SU-DHL-6 (cell line): ENCODE results near the gene ELP2.
"Not testable (repeated sequence)": the region's sequence is repeated elsewhere in the genome, so short reads cannot be mapped to it uniquely, and the experiment has no call there.

Experiments used
- H2AFZ ChIP-seq: fragments of 200-600 bp; sonication (generic); 2 replicates; pipeline ENCODE4 v1.6.1; 2014; ENCODE audit warnings: low read depth, mild to moderate bottlenecking, moderate library complexity, mixed read lengths, antibody characterized with exemption, low read length; ENCODE audit not compliant: severe bottlenecking
- H3F3A ChIP-seq: fragments of 200-600 bp; shearing (Covaris generic); 2 replicates; pipeline ENCODE4 v1.6.0; 2016; ENCODE audit warnings: antibody characterized with exemption, mild to moderate bottlenecking; ENCODE audit not compliant: insufficient read depth
- H3K27ac ChIP-seq: fragments of 200-600 bp; sonication (generic); 2 replicates; pipeline ENCODE4 v1.5.1; 2016; ENCODE audit warnings: low read depth, mild to moderate bottlenecking, low read length, moderate library complexity, mixed read lengths
- H3K27me3 ChIP-seq: fragments of 200-600 bp; sonication (generic), shearing (Covaris generic); 2 replicates; pipeline ENCODE4 v1.6.0; 2014; ENCODE audit warnings: mild to moderate bottlenecking, low read length
- H3K36me3 ChIP-seq: fragments of 200-600 bp; sonication (generic); 2 replicates; pipeline ENCODE4 v1.6.1; 2014; ENCODE audit warnings: mild to moderate bottlenecking, low read length, mixed read lengths
- H3K4me2 ChIP-seq: fragments of 300-600, 200-600 bp; shearing (Covaris generic), sonication (generic); 2 replicates; pipeline ENCODE4 v1.6.0; 2014; ENCODE audit warnings: low read length, low read depth, mild to moderate bottlenecking; ENCODE audit not compliant: poor library complexity, severe bottlenecking
- H3K4me3 ChIP-seq: fragments of 200-600 bp; sonication (generic); 2 replicates; pipeline ENCODE4 v1.5.1; 2014; ENCODE audit warnings: antibody characterized with exemption, low read length, mild to moderate bottlenecking, mixed read lengths; ENCODE audit not compliant: insufficient read depth, poor library complexity, severe bottlenecking
- H3K79me2 ChIP-seq: fragments of 200-600 bp; sonication (generic); 2 replicates; pipeline ENCODE4 v1.6.1; 2014; ENCODE audit warnings: mild to moderate bottlenecking, low read length, moderate library complexity; ENCODE audit not compliant: insufficient read depth
- H3K9ac ChIP-seq: fragments of 200-600 bp; sonication (generic); 2 replicates; pipeline ENCODE4 v1.7.0; 2014; ENCODE audit warnings: mild to moderate bottlenecking, low read length
- H3K9me2 ChIP-seq: fragments of 200-600 bp; sonication (generic); replicated peaks from 2 replicates; pipeline ENCODE4 v1.6.1; 2014; ENCODE audit warnings: low read length; ENCODE audit not compliant: insufficient read depth
- H3K9me3 ChIP-seq: fragments of 200-600 bp; sonication (generic); 2 replicates; pipeline ENCODE4 v1.6.1; 2014; ENCODE audit warnings: low read length, mixed read lengths; ENCODE audit not compliant: insufficient read depth
- H4K20me1 ChIP-seq: fragments of 200-600 bp; sonication (generic); 2 replicates; pipeline ENCODE4 v1.6.1; 2014; ENCODE audit warnings: low read depth, mild to moderate bottlenecking, antibody characterized with exemption, low read length, moderate library complexity, mixed read lengths
- EZH2phosphoT487 ChIP-seq: fragments of 200-600 bp; sonication (generic), shearing (Covaris generic); conservative IDR thresholded peaks from 2 replicates; pipeline ENCODE4 v1.6.1; 2018; ENCODE audit warnings: mild to moderate bottlenecking, antibody characterized with exemption, low read length, moderate library complexity, mixed read lengths
- TF ChIP-seq, protein P1 (sequence below): fragments of 200-600 bp; sonication (generic); IDR thresholded peaks from one replicate; pipeline ENCODE4 v1.5.1; 2017; ENCODE audit warnings: antibody characterized with exemption, mild to moderate bottlenecking, low read length, moderate library complexity; ENCODE audit not compliant: insufficient read depth, poor library complexity, severe bottlenecking

Gene ELP2

DNA sequence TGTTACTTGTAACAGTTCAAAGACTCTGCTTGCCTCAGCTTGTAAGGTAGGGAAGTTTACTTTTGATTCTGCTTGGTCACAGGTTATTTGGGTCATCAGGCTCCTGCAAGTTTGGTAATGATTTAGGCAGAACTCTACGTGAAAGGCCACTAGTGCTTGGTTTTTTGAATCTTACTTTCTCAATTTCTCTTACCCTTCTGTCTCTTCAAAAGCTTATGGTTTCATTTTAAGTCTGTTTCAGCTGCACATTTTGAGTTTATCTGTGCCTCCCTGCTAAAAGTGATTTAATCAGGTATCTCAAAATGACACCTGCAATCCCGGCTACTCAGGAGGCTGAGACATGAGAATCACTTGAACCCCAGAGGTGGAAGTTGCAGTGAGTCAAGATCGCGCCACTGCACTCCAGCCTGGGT, 31.3 kb downstream of the ELP2 start:
- Histone ChIP-seq H3K9ac (no peak overlapping the region), H3K4me3 (no peak overlapping the region), H3K9me2 (no peaks in the 10 kb centered on the region), H4K20me1 (0 out of 2 replicates have a peak, but pooled peaks cover 5% of the 10 kb centered on the region), H3K36me3 (peaks cover 83% of the 10 kb centered on the region), H2AFZ (no peak overlapping the region), H3K9me3 (no peaks in the 10 kb centered on the region), H3K4me2 (no peak overlapping the region), H3K79me2 (no peaks in the 10 kb centered on the region), H3F3A (no peaks in the 10 kb centered on the region), H3K27ac (no peak overlapping the region), H3K27me3 (no peaks in the 10 kb centered on the region)
- TF ChIP-seq, protein P1, sequence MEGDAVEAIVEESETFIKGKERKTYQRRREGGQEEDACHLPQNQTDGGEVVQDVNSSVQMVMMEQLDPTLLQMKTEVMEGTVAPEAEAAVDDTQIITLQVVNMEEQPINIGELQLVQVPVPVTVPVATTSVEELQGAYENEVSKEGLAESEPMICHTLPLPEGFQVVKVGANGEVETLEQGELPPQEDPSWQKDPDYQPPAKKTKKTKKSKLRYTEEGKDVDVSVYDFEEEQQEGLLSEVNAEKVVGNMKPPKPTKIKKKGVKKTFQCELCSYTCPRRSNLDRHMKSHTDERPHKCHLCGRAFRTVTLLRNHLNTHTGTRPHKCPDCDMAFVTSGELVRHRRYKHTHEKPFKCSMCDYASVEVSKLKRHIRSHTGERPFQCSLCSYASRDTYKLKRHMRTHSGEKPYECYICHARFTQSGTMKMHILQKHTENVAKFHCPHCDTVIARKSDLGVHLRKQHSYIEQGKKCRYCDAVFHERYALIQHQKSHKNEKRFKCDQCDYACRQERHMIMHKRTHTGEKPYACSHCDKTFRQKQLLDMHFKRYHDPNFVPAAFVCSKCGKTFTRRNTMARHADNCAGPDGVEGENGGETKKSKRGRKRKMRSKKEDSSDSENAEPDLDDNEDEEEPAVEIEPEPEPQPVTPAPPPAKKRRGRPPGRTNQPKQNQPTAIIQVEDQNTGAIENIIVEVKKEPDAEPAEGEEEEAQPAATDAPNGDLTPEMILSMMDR = no peak
- no peak for TF ChIP-seq EZH2phosphoT487

DNA sequence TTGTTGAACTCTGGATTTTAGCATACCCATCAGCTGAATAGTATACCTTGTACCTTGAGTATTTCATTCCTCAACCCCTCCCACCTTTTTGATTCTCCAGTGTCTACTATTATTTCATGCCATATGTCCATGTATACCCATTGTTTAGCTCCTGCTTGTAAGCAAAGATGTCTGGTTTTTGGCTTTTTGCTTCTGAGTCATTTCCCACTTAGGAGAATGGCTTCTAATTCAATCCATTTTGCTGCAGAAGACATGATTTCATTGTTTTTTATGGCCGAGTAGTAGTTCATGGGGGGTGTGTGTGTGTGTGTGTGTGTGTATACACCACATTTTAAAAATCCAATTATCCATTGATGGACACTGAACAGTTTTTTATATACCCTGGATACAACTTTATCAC, 33.3 kb downstream of the ELP2 start:
- TF ChIP-seq EZH2phosphoT487 = no peak
- TF ChIP-seq, protein P1 = no peak
- no peak overlapping the region for H3K27ac ChIP-seq
- H2AFZ ChIP-seq = no peak overlapping the region
- H3K79me2 ChIP-seq = no peaks in the 10 kb centered on the region
- H3K9ac ChIP-seq = no peak overlapping the region
- H3K36me3 ChIP-seq = peaks cover 73% of the 10 kb centered on the region
- no peaks in the 10 kb centered on the region for H3F3A ChIP-seq
- no peak overlapping the region for H3K4me3 ChIP-seq
- no peaks in the 10 kb centered on the region for H3K27me3 ChIP-seq
- no peaks in the 10 kb centered on the region for H3K9me3 ChIP-seq
- H4K20me1 ChIP-seq = 0 out of 2 replicates have a peak, but pooled peaks cover 5% of the 10 kb centered on the region
- no peaks in the 10 kb centered on the region for H3K9me2 ChIP-seq
- no peak overlapping the region for H3K4me2 ChIP-seq

DNA sequence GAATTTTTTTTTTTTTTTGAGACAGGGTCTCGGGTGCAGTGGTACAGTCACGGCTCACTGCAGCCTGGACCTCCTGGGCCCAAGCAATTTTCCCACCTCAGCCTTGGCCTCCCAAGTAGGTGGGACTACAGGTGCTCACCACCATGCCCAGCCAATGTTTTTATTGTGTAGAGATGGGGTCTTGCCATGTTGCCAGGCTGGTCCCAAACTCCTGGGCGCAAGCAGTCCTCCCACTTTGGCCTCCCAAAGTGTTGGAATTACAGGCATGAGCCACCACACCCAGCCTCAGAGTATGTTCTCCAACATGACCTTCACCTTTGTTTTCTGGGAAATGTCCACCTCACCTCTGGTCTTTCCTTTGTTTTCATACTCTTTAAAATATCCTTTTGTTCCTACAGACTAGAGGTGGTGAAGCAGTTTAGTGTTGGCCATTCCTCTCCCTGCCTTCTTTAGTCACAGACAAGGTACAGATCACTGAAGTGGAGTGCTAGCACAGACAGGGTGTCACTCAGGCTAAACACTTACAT, 38.1 kb downstream of the ELP2 start:
- H3K36me3 ChIP-seq = peaks cover 42% of the 10 kb centered on the region
- no peak overlapping the region for H3K4me3 ChIP-seq
- no peak overlapping the region for H3K27ac ChIP-seq

DNA sequence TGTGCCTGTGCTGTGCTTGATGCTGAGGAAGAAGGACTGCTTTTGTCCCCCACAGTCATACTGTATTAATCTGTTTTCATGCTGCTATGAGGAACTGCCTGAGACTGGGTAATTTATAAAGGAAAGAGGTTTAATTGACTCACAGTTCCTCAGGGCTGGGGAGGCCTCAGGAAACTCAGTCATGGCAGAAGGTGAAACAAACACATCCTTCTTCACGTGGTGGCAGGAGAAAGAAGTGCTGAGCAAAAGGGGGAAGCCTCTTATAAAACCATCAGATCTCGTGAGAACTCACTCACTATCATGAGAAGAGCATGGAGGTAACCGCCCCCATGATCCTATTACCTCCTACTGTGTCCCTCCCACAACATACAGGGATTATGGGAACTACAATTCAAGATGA, 38.6 kb downstream of the ELP2 start:
- H3K9ac ChIP-seq, H3F3A ChIP-seq, H3K4me3 ChIP-seq, H3K27me3 ChIP-seq, H3K27ac ChIP-seq, H3K4me2 ChIP-seq, H3K79me2 ChIP-seq, H2AFZ ChIP-seq, H3K9me3 ChIP-seq, H3K9me2 ChIP-seq, H4K20me1 ChIP-seq: not testable (repeated sequence)
- peaks cover 42% of the 10 kb centered on the region for H3K36me3 ChIP-seq

More for the DNA sequence above, 38.1 kb downstream of the ELP2 start:
- no peaks in the 10 kb centered on the region for H3K9me2 ChIP-seq
- TF ChIP-seq EZH2phosphoT487 = no peak
- TF ChIP-seq, protein P1 = no peak
- no peaks in the 10 kb centered on the region for H3F3A ChIP-seq
- H4K20me1 ChIP-seq = 0 out of 2 replicates have a peak, but pooled peaks cover 2% of the 10 kb centered on the region
- no peak overlapping the region for H3K4me2 ChIP-seq
- H3K9me3 ChIP-seq = no peaks in the 10 kb centered on the region
- no peak overlapping the region for H3K9ac ChIP-seq
- no peak overlapping the region for H2AFZ ChIP-seq
- H3K79me2 ChIP-seq = no peaks in the 10 kb centered on the region
- H3K27me3 ChIP-seq = no peaks in the 10 kb centered on the region
